CD14-positive monocyte (primary cell): ENCODE data around the gene TNS4. TPM values are rescaled to one million over a fixed set of nuclear protein-coding genes. Genes with fewer than 3 reads are reported as not detected.
A peak's percentile ranks its signal among the peaks of the same experiment; 100 is the strongest.

Experiments used
- DNase-seq, 3 donors: peaks; one replicate each; pipeline ENCODE4 v3.0.0-alpha.2; 2011 to 2022
- H2AFZ ChIP-seq: 2 replicates; pipeline ENCODE4 v1.6.0; 2012; ENCODE audit warnings: mild to moderate bottlenecking, low read depth, low read length, inconsistent platforms; ENCODE audit not compliant: insufficient read depth, poor library complexity, severe bottlenecking
- H3K27ac ChIP-seq, 2 donors: 1 replicate in 1 of 2; 2 replicates in 1 of 2; pipeline ENCODE4 v1.5.1; 2012 to 2013; ENCODE audit warnings: low read length in 2 of 2, control low read depth in 1 of 2, inconsistent platforms in 1 of 2, low read depth in 1 of 2, mild to moderate bottlenecking in 1 of 2
- H3K27me3 ChIP-seq, 2 donors: one replicate each; pipeline versions ENCODE4 v1.6.0 to v1.6.1; 2011 to 2013; ENCODE audit warnings: low read length in 2 of 2; ENCODE audit not compliant: control insufficient read depth in 2 of 2, insufficient read depth in 2 of 2
- H3K36me3 ChIP-seq, 2 donors: replicated peaks in 1 of 2; 1 replicate in 1 of 2; 2 replicates in 1 of 2; pipeline versions ENCODE4 v1.5.1 to v1.6.1; 2012 to 2013; ENCODE audit warnings: low read length in 2 of 2, control low read depth in 1 of 2, inconsistent platforms in 1 of 2, mild to moderate bottlenecking in 1 of 2; ENCODE audit not compliant: insufficient read depth in 2 of 2, control insufficient read depth in 1 of 2
- H3K4me1 ChIP-seq, 2 donors: 1 replicate in 1 of 2; 2 replicates in 1 of 2; pipeline versions ENCODE4 v1.5.1 to v1.6.1; 2012 to 2013; ENCODE audit warnings: low read length in 2 of 2, control low read depth in 1 of 2, inconsistent platforms in 1 of 2, mild to moderate bottlenecking in 1 of 2, moderate library complexity in 1 of 2; ENCODE audit not compliant: insufficient read depth in 2 of 2, control insufficient read depth in 1 of 2
- H3K4me2 ChIP-seq: replicated peaks from 2 replicates; pipeline ENCODE3; 2012; ENCODE audit warnings: low read length, moderate library complexity, mild to moderate bottlenecking; ENCODE audit not compliant: poor library complexity, severe bottlenecking; ENCODE audit errors: extremely low read depth
- H3K4me3 ChIP-seq, 3 experiments: fragments of 200-600 bp in 1 of 3; sonication (generic) in 1 of 3; replicated peaks in 1 of 3; 1 replicate in 2 of 3; 2 replicates in 1 of 3; pipeline ENCODE4 v1.5.1; 2011 to 2013; ENCODE audit warnings: low read length in 3 of 3, mild to moderate bottlenecking in 3 of 3, control low read depth in 2 of 3, low read depth in 2 of 3, inconsistent platforms in 1 of 3, moderate library complexity in 1 of 3
- H3K79me2 ChIP-seq: 2 replicates; pipeline ENCODE4 v1.6.0; 2012; ENCODE audit warnings: mild to moderate bottlenecking, control low read depth, inconsistent platforms, low read length, moderate library complexity; ENCODE audit not compliant: insufficient read depth
- H3K9ac ChIP-seq: 2 replicates; pipeline ENCODE4 v1.6.0; 2017; ENCODE audit warnings: low read length, mild to moderate bottlenecking; ENCODE audit not compliant: insufficient read depth, poor library complexity, severe bottlenecking
- H3K9me3 ChIP-seq, 2 donors: replicated peaks in 1 of 2; 1 replicate in 1 of 2; 2 replicates in 1 of 2; pipeline versions ENCODE4 v1.5.1 to v1.6.1; 2012 to 2013; ENCODE audit warnings: low read length in 2 of 2, control low read depth in 1 of 2; ENCODE audit not compliant: control insufficient read depth in 1 of 2, insufficient read depth in 1 of 2
- H4K20me1 ChIP-seq: 2 replicates; pipeline ENCODE4 v1.6.0; 2012; ENCODE audit warnings: mild to moderate bottlenecking, low read length, control low read depth, moderate library complexity; ENCODE audit not compliant: insufficient read depth
- H3K27ac Mint-ChIP-seq, 7 donors: one replicate each; pipeline ENCODE4 v1.8.0; 2020; ENCODE audit warnings: mild to moderate bottlenecking in 7 of 7, mixed read lengths in 7 of 7, moderate library complexity in 6 of 7, inconsistent platforms in 2 of 7
- H3K27me3 Mint-ChIP-seq, 3 donors: one replicate each; pipeline ENCODE4 v1.8.0; 2021 to 2022; ENCODE audit warnings: low read depth in 3 of 3, mild to moderate bottlenecking in 3 of 3, mixed read lengths in 3 of 3, moderate library complexity in 3 of 3, inconsistent platforms in 1 of 3
- H3K36me3 Mint-ChIP-seq, 2 donors: one replicate each; pipeline ENCODE4 v1.8.0; 2020; ENCODE audit warnings: mixed read lengths in 2 of 2, inconsistent platforms in 1 of 2, mild to moderate bottlenecking in 1 of 2
- H3K4me1 Mint-ChIP-seq: one replicate; pipeline ENCODE4 v1.8.0; 2020; ENCODE audit warnings: mild to moderate bottlenecking, mixed read lengths
- H3K4me3 Mint-ChIP-seq, 2 donors: one replicate each; pipeline ENCODE4 v1.8.0; 2020; ENCODE audit warnings: mild to moderate bottlenecking in 2 of 2, mixed read lengths in 2 of 2, moderate library complexity in 1 of 2
- H3K9me3 Mint-ChIP-seq, 7 donors: one replicate each; pipeline ENCODE4 v1.8.0; 2020 to 2022; ENCODE audit warnings: mixed read lengths in 7 of 7, mild to moderate bottlenecking in 6 of 7, moderate library complexity in 6 of 7, inconsistent platforms in 2 of 7
- WGBS: methylation state at CpG from one replicate; pipeline ENCODE4 v1.1.5; 2013; ENCODE audit warnings: missing lambda C conversion rate; ENCODE audit not compliant: insufficient coverage; 5-methylcytosine and 5-hydroxymethylcytosine counted together
- intact Hi-C, 2 donors: fragments of 100-400 bp; cut with micrococcal nuclease; formaldehyde crosslinking; loops; one replicate each; pipeline versions ENCODE4 v1.15.0 to v1.15.1; 2023
- polyA plus RNA-seq, 3 donors: library from polyadenylated mRNA; depleted of rRNA in 1 of 3; unstranded in 2 of 3; stranded (reverse) in 1 of 3; fragments of 300-500 nt in 2 of 3; fragments of >200 nt in 1 of 3; fragmentation: Illumina TruSeq in 2 of 3; gene quantifications; 1 replicate in 2 of 3; 2 replicates in 1 of 3; pipeline ENCODE4 v1.2.3, GENCODE V29; 2012 to 2021
- TF ChIP-seq, protein P1 (sequence below): fragments of 200-600 bp; IDR thresholded peaks from one replicate; pipeline ENCODE4 v1.8.0; 2022; ENCODE audit warnings: antibody characterized with exemption, mild to moderate bottlenecking

The TNS4 gene
- polyA plus RNA-seq, 3 donors, result not detected

- Histone ChIP-seq H3K79me2 (no peaks in the 10 kb centered on the region), H3K27me3 (no peaks in the 10 kb centered on the region), H2AFZ (no peak overlapping the region), H3K9ac (no peak overlapping the region), H3K9me3 (no peaks in the 10 kb centered on the region), H3K4me3 (no peak overlapping the region), H4K20me1 (no peaks in the 10 kb centered on the region), H3K27ac (no peak overlapping the region), H3K36me3 (no peaks in the 10 kb centered on the region), H3K4me1 (peaks cover 13% of the 10 kb centered on the region in 2 donors), H3K4me2 (no peak overlapping the region)
- H3K27ac Mint-ChIP-seq, result no peak overlapping the region
- 87% methylated on average over 5 of the region's 6 CpGs for WGBS
- H3K4me3 Mint-ChIP-seq, result no peak overlapping the region
- TF ChIP-seq, protein P1, sequence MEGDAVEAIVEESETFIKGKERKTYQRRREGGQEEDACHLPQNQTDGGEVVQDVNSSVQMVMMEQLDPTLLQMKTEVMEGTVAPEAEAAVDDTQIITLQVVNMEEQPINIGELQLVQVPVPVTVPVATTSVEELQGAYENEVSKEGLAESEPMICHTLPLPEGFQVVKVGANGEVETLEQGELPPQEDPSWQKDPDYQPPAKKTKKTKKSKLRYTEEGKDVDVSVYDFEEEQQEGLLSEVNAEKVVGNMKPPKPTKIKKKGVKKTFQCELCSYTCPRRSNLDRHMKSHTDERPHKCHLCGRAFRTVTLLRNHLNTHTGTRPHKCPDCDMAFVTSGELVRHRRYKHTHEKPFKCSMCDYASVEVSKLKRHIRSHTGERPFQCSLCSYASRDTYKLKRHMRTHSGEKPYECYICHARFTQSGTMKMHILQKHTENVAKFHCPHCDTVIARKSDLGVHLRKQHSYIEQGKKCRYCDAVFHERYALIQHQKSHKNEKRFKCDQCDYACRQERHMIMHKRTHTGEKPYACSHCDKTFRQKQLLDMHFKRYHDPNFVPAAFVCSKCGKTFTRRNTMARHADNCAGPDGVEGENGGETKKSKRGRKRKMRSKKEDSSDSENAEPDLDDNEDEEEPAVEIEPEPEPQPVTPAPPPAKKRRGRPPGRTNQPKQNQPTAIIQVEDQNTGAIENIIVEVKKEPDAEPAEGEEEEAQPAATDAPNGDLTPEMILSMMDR, result peak; percentile 65
- no peaks in the 10 kb centered on the region for H3K36me3 Mint-ChIP-seq
- no peaks in the 10 kb centered on the region for H3K9me3 Mint-ChIP-seq
- intact Hi-C loops, result no loop called here
- no peak for DNase-seq
- H3K27me3 Mint-ChIP-seq, result peaks cover 0 to 4% (median 3%) of the 10 kb centered on the region in 3 donors
- H3K4me1 Mint-ChIP-seq, result peaks cover 26% of the 10 kb centered on the region
These were observed 67.6 kb downstream of the TNS4 start for GRCh38 chr17:40433551-40434415.

DNA sequence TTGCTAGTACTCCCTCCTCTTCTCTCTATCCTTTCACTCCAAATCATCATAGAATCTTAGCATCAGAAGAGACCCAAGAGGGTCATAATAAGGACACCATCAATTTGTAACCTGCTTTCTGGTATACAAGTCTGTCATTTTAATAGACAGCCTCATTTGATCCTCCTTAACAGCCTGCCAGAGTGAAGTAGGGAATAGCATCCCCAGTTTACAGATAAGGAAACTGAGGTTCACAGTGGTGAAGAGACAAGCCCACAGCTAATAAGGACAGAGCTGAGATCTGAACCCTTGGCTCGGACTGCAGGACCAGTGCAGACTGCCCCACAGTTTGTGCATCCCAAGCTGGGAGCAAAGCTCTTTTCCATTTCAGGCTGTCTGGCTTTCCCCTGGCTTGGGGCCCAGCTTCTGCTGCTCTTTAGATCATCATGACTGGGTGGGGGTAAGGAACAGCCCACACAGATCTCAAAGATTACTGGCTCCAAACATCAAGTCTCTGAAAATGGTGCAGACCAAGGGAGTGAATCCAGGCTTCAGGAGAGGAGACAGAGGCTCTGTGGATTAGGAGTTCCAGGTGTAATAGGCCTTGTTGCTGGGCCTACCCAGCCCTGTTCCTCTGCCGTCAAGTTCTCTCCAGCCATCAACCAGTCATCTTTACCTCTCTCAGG is 68.4 kb downstream of the TNS4 start:
- intact Hi-C loops, result no loop called here
- no peak overlapping the region for H3K4me2 ChIP-seq
- no peaks in the 10 kb centered on the region for H3K9me3 ChIP-seq
- no peaks in the 10 kb centered on the region for H4K20me1 ChIP-seq
- no peak overlapping the region for H3K4me3 Mint-ChIP-seq
- H3K27me3 ChIP-seq, result no peaks in the 10 kb centered on the region
- TF ChIP-seq, protein P1, result no peak
- peaks cover 0 to 4% (median 3%) of the 10 kb centered on the region in 3 donors for H3K27me3 Mint-ChIP-seq
- no peaks in the 10 kb centered on the region for H3K79me2 ChIP-seq
- H3K4me1 ChIP-seq, result peaks cover 13% of the 10 kb centered on the region in 2 donors
- no peaks in the 10 kb centered on the region for H3K9me3 Mint-ChIP-seq
- no peak overlapping the region for H3K27ac Mint-ChIP-seq
- no peak overlapping the region for H3K9ac ChIP-seq
- DNase-seq, result no peak
- no peak overlapping the region for H2AFZ ChIP-seq
- no peaks in the 10 kb centered on the region for H3K36me3 ChIP-seq
- no peak overlapping the region for H3K27ac ChIP-seq
- WGBS, result 50% methylated on average over 2 of the region's 2 CpGs
- peaks cover 26% of the 10 kb centered on the region for H3K4me1 Mint-ChIP-seq
- no peak overlapping the region for H3K4me3 ChIP-seq
- no peaks in the 10 kb centered on the region for H3K36me3 Mint-ChIP-seq
